GM12873 (cell line): ENCODE measurements around the gene CNDP1.

Experiments used
- TF ChIP-seq, protein P1 (sequence below): IDR thresholded peaks from 2 replicates; pipeline ENCODE4 v1.5.1; 2012; ENCODE audit warnings: low read depth, mild to moderate bottlenecking, moderate library complexity, low read length, control low read depth; ENCODE audit not compliant: insufficient read depth; ENCODE audit errors: missing control alignments

CNDP1 gene

DNA sequence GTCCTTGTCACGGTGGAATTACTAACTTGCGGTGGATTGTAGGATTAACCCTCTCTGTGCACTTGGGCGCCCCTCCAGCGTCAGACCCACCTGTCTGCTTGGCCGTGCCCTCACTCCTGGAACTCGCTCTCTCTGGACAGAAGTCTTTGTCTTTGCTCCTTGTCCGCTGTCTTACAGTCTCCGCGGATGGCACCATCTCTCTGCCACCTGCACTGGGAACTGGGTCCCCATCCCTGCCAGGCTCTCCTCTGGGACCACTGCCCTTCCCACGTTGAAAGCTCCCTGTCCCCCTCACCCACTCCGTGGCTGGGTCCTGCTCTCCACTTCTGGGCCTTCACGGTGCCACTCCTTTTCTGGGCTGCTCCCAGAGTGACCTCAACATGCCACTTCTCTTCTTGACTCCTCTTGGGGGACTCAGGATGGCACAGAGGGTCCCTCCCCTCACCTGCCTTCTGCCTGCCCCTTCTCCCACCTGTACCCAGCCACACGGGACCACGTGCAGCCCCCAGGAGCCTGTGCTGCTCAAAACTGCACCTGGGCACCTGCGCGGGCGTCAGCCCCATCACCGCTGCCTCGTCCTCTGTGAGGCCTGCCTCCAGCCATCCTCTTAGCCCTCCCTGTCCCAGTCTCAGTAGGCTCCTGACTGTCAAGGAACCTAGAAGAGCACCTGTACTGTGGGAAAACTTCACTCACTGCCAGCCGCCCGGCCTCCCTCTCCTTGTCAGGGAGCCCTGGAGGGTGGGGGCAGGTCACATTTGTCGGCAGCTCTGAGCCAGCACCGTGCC is 27.0 kb upstream of the CNDP1 start:
- TF ChIP-seq, protein P1, sequence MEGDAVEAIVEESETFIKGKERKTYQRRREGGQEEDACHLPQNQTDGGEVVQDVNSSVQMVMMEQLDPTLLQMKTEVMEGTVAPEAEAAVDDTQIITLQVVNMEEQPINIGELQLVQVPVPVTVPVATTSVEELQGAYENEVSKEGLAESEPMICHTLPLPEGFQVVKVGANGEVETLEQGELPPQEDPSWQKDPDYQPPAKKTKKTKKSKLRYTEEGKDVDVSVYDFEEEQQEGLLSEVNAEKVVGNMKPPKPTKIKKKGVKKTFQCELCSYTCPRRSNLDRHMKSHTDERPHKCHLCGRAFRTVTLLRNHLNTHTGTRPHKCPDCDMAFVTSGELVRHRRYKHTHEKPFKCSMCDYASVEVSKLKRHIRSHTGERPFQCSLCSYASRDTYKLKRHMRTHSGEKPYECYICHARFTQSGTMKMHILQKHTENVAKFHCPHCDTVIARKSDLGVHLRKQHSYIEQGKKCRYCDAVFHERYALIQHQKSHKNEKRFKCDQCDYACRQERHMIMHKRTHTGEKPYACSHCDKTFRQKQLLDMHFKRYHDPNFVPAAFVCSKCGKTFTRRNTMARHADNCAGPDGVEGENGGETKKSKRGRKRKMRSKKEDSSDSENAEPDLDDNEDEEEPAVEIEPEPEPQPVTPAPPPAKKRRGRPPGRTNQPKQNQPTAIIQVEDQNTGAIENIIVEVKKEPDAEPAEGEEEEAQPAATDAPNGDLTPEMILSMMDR, result no peak

DNA sequence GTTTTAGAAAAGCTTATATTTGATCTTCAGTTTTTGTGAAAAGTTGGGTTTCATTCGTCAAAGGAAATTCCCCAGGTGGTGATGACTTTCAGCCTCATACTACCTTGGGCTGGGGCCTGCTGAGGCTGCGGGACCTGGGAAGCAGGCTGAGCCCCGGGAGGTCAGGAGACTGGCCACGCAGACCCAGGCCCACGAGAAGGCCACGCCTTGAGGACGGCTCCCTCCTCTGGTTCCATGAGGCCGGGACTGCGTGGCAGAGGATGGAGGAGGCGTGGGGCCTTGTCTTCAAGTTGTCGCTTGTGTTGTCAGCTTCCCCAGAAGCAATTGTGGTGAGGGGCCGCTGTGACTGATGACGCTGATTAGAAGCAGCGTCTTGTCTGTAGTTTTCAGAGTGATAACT is 26.4 kb upstream of the CNDP1 start:
- TF ChIP-seq, protein P1, result no peak

DNA sequence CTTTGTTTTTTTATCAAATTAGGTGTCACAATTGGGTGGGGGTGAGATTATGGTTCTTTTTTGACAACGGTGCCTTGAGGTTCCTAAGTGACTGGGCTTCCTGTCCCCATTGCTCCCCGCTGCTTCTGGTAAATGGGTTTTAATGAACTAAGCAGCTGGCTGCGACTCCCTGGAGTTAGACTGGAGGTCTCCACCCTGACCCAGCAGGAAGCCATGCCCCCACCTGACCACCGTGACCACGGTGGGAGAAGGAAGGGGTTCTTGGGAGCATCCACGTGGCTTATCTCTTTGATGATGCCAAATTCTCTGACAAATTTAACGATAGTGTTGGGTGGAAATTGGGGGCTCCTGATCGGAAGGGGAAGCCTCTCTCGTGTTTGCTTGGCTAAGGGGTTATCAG is 25.9 kb upstream of the CNDP1 start:
- TF ChIP-seq, protein P1, result no peak

DNA sequence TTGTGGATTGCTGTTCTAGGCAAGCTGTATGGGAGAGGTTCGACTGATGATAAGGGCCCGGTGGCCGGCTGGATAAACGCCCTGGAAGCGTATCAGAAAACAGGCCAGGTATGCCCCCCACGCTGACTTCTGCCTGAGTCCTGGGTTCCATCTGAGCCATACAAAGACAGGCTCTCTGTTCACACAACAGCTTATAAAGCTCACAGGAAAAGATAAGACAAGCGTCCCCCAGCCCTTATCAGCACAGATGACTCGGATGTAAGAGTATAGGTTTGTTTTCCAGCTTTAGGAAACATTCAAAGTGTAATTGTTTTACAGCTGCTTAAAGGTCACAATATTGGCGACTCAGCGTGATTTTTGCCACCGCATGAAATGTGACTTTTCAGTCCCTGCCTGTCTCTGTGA is 25.5 kb upstream of the CNDP1 start:
- TF ChIP-seq, protein P1, result no peak

DNA sequence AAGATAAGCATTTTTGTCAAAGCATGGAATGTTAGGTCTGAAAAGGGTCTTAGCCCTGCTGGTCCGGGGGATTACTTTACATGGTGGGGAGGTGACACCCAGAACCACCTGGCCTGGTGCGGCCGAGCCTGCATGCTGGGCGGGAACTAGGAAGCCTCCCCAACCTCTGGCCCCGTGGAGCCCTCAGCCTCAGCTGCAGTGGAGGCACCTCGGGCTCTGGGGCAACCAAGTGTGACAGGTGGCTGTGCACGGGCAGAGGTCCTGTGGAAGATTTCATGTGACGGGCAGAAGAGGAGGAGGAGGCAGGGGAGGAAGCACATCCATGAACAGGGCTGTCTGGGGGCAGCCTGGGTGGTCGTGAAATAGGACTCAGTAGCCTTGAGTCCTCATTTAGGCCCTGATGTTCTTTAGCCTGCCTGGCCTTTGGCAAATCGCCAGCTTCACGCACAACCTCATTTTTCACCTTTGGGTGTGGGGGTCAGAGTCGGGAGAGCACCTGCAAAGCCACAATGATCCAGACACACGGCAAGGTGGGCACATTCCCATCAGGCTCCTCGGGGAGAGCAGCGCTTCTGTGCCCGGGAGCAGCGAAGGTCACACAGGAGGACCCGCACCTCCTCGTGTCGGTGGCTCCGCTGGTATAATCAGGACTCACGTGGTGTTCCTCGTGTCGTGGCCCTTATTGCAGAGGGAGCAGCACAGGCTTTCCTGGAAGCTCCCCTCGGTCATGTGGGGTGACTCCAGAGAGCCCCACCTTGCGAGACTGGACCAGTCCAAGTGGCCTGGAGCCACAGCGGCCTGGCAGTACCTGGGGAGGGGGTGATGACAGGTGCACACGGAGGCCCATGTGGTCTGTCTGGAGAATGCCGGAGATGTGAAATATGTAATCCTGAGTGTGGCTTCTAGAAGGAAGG is 24.2 kb upstream of the CNDP1 start:
- TF ChIP-seq, protein P1, result no peak

DNA sequence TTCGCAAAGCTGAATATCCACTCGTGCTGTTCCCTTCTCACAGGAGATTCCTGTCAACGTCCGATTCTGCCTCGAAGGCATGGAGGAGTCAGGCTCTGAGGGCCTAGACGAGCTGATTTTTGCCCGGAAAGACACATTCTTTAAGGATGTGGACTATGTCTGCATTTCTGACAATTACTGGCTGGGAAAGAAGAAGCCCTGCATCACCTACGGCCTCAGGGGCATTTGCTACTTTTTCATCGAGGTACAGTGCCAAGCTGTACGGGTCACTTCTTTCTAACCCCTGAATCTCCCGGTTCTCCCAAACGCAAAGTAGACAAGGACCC is 23.6 kb upstream of the CNDP1 start:
- TF ChIP-seq, protein P1, result no peak

DNA sequence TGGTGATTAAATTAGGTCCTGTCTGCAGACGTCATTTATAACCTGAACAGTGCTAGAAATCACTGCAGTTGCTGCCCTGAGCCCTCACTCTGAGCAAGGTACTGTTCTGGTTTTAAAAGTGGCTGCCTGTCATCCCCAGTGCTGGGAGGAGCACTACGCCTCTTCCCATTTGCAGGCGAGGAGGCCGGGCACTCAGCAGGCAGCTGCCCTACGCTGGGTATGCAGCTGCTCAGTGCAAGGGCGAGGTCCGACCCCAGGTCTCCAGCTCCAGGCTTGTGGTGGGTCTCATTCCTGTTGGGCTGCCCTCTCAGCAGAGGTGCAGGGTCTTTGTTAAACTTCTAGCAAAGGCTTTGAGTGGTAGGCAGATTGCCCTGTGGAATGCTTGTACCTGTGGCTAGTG is 22.5 kb upstream of the CNDP1 start:
- TF ChIP-seq, protein P1, result no peak
